GM18870 (cell line): Measurements from ENCODE around the gene VTI1A.
"Not testable (repeated sequence)": the region's sequence is repeated elsewhere in the genome, so short reads cannot be mapped to it uniquely, and the experiment has no call there.

Source experiments
- ATAC-seq: cut with Tn5 transposase; IDR thresholded peaks from one replicate; pipeline ENCODE4 v1.9.1; 2021; ENCODE audit warnings: moderate library complexity; ENCODE audit not compliant: unreplicated experiment

Gene VTI1A

DNA sequence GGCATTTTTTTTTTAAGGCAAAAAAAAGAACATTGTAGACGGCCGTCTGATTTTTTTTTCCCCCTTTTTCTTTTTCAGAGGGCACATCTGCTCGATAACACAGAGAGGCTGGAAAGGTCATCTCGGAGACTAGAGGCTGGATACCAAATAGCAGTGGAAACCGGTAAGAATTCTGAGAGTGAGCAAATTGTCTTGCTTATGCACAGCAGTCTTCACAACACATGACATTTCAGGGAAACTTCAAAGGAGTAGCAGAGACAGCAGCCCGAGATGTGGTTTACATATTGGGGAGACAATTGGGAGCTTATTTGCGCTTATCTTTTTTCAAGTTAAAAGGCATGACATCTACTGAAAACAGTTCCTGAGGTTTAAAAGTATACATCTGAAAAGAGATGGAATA lies 91.2 kb downstream of the VTI1A start:
- ATAC-seq, result no peak

- ATAC-seq, result no peak
These were observed 92.3 kb downstream of the VTI1A start for GRCh38 chr10:112539340-112539739.

GRCh38 chr10:112542823-112543222 lies 95.8 kb downstream of the VTI1A start:
- ATAC-seq, result not testable (repeated sequence)

DNA sequence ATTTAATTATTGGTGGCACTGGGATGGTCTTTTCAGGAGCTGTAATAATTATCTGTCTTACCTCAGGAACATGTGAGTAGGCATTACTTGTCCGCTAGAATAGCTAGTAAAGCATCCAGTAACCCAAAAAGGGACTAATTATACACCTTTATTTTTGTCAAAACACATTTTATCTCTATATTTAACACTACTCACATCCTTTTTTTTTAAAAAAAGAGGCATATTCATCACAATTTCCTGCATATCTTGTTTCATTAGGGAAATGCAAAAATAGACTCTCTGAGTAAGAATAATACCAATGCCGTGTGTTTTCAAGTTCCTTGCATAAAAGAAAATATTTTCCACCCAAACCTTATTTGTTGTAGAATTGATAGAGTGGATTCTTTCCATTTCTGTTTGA lies 99.5 kb downstream of the VTI1A start:
- ATAC-seq, result peak; percentile 55

DNA sequence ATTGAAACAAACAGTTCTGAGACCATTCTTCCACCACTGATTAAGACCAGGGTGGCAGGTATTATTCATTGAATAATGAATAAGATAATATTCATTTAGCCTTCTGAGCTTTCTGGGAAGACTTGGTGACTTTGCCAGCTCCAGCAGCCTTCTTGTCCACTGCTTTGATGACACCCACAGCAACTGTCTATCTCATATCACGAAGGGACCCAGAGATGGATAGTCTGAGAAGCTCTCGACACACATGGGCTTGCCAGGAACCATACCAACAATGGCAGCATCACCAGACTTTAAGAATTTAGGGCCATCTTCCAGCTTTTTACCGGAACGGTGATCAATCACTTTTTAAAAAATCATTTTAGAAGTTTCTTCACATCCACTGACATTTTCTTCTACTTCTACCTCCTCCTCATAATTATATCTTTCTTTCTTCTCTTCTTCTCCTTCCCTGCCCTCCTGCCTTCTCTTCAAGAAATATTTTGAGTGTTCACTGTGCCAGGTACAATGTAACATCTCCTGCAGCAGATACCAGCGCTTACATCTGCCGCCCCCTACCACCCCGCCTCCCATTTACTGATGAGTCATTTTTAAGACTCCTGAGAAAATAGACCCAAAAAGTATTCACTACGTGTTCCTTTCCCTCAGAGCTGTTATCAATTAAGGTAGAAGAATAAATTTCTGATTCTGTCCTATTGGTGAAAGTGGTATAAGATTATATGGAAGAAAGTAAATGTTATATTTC lies 101.7 kb downstream of the VTI1A start:
- no peak for ATAC-seq

- no peak for ATAC-seq
These were observed 105.6 kb downstream of the VTI1A start for GRCh38 chr10:112552593-112553110.

- no peak for ATAC-seq
These were observed 106.3 kb downstream of the VTI1A start for GRCh38 chr10:112553315-112553714.

DNA sequence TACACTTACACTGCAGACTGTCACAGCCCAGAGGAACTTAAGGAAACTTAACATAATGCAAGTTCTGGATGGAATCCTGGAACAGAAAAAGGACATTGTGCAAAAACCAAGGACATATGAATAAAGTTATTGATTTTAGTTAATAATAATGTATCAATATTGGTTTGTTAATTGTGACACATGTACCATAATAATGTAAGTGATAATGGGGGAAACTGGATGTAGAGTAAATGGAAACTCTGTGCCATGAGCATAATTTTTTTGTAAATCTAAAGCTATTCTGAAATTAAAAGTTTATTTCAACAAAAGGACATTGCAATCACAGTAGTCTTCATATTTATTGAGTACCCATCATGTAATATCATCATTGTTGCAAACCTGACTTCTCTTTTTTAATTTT lies 107.2 kb downstream of the VTI1A start:
- ATAC-seq, result no peak

DNA sequence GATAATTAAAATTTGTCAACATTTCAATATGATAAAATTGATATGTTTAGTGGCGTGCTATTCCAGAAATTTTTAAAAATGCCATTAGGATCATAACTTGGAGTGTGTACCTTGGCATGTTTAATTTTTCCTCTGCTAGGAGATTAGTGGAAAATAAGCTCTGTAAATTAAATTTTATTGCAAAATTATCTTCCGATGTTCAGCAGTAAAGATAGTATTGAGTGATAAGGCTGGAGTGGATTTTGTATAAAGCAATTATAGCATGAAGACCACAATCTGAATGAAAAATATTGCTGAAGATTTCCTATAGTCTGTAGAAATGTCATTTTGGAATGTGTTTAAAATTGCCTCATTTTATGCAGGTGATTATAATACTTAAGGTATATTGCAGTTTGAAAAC lies 110.2 kb downstream of the VTI1A start:
- no peak for ATAC-seq

GRCh38 chr10:112558476-112559142 lies 111.6 kb downstream of the VTI1A start:
- no peak for ATAC-seq

- no peak for ATAC-seq
These were observed 112.3 kb downstream of the VTI1A start for GRCh38 chr10:112559349-112559748.

DNA sequence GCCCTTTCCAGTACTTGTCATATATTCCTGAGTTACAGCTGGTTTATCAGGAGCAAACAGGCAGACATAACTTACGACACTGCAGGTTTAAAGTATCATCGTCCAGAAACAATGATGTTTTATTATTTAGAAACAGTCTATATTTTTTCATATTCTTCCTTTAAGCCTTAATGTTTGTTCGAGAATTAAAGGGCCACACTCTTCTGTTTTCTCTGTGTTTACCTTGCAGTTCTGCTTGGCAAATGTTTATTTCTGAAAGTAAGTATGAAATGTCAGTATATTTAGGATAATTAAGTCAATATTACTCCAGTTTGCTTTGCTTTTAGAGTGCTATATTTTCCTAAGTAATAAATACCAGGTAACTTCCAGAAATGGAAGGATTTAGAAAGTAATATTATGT lies 115.1 kb downstream of the VTI1A start:
- ATAC-seq, result no peak

DNA sequence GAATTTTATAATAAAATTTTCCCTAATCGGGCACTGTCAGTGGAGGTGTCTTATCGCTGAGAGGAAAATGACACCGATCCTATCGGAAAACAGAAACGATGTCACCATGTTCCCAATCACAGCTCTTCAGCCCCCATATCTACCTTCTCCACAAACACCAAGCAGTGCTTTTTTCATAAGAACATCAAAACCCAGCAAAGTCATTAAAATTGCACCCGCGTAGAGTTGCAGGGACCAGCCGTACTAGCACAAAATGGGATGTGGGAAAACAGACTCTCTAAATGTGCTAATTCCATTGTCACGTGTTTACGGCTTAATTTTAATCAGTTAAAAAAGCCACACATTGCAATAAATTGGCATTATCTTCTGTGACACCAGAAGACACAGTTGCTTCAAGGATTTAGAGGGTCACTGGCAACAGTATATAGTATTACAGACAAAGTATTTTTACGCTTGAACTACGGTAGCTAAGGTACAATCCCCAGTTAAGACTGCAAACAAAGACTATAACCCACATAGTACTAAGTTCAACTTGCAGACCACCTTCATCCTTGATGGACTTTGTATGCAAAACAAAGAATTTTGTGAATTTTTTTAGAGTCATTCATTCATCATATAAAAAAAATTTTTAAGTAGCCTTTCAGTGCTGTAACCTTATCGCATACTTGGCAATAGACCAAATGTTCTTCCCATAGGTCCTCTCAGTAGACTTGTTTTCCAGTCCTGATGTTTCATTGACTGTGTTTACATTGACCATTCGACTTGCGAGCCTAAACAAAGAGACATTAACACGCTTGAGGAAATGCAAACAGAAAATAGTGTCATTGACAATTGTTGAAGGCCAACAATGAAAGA lies 116.0 kb downstream of the VTI1A start:
- ATAC-seq, result no peak

DNA sequence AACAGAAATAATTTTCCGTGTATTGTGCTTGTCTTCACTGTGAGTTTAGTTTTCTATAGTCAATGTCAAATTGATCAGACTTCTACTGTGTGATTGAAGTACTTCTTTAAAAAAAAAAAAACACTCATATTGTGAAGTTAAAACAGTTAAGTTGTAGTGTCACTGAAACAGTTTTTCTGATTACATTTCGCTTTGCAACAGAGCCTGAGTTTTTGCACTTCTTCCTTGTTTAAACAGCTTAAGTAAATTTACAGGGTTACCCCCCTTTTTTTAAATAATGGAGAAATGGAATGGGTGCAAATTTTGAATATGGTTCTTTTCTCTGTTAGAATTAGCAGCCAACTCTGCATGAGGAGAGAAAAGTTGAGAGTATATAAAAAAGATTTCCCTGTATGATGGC lies 117.3 kb downstream of the VTI1A start:
- no peak for ATAC-seq

- ATAC-seq, result no peak
These were observed 118.5 kb downstream of the VTI1A start for GRCh38 chr10:112565434-112566053.

DNA sequence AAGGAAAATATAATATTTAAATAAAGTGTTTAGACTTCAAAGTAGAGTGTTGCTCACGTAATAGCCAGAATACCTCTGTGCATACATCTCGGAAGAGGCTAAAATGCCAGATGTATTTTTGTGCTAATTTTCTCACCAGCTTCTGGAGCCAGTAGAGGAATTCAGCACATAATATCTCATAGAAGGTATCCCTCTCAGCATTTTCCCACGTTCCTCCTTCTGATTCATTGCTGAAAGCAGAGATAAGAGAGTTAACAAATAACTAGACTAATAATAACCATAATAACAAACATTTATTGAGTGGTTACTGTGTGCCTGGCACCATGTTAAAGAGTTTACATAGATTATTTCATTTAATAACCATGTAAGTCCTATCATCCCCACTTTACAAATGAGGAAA lies 123.6 kb downstream of the VTI1A start:
- ATAC-seq, result no peak

- no peak for ATAC-seq
These were observed 132.6 kb downstream of the VTI1A start for GRCh38 chr10:112579578-112579977.

- ATAC-seq, result no peak
These were observed 133.3 kb downstream of the VTI1A start for GRCh38 chr10:112580267-112580666.

DNA sequence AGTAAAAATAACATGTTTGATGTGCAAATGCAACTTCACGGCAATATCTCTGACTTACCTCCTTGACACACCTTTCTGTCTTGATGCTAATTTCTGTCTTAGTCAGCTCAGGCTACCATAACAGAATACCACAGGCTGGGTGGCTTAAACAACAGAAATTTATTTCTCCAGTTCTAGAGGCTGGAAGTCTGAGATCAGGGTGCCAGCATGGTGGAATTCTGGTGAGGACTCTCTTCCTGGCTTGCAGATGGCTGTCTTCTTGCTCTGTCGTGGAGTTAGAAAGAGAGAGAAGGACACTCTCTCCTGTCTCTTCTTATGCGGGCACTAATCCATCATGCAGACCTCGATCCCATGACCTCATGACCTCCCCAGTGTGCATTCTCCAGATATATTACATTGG lies 134.9 kb downstream of the VTI1A start:
- ATAC-seq, result no peak

GRCh38 chr10:112583236-112583939 lies 136.4 kb downstream of the VTI1A start:
- ATAC-seq, result no peak
